Measurements from ENCODE around the gene KLF11. TPM values are rescaled to one million over a fixed set of nuclear protein-coding genes. Genes with fewer than 3 reads are reported as not detected.

Gene KLF11
- total and polyA plus RNA-seq, 9 of the 15 experiments (the other 6 are each of a cell fraction or from before 2014, with no cell fraction given), result 2.1 to 13.4 (median 6.5) TPM

DNA sequence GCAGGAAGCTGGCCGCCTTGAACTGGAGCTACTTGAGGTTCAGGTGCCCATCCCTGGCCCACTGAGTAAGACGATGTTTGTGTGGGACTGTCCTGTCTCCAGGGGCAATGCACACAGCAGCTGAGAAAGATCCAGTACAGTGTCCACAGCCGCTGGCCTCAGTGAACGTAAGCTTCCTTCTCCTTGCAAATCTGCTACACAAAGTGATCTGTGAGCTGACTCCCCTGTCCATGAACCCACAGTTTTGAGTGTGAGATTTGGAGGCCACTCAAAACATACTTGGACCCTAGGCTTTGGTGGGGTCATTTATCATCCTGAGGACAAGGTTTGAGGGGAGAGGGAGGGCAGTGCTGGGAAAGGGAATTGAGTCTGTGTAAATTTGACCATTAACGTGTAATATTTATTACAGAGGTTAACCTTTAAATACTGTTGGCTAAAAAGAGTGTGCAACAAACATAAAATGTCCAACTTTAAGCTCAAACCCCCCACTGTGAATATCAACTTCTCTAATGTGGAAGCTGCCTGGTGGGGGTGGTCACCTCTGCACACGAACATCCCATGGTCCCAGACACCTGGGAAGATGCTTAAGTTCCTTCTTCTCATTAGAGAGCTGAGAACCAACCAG is 41.8 kb downstream of the KLF11 start:
- Histone ChIP-seq H3K27me3 (ENCODE audit: control insufficient read depth in 2 of 2, insufficient read depth in 2 of 2, low read length in 2 of 2) (peaks cover 30 to 37% of the 10 kb centered on the region in 2 experiments), H3K79me2 (ENCODE audit: control insufficient read depth, insufficient read depth, low read length) (no peaks in the 10 kb centered on the region), H3K9me3 (replicated peaks; ENCODE audit: control insufficient read depth, insufficient read depth, low read depth, low read length) (no peaks in the 10 kb centered on the region), H3K9me1 (ENCODE audit: control insufficient read depth, insufficient read depth, low read length) (no peaks in the 10 kb centered on the region), H3K27ac (ENCODE audit: extremely low read depth, low read depth, low read length) (no peak overlapping the region), H2AFZ (ENCODE audit: low read depth, low read length) (no peak overlapping the region), H3K4me2 (ENCODE audit: insufficient read depth, low read length) (no peak overlapping the region), H4K20me1 (replicated peaks; ENCODE audit: control insufficient read depth, insufficient read depth, low read length) (no peaks in the 10 kb centered on the region), H3K4me3 (no peak overlapping the region), H3K36me3 (ENCODE audit: control insufficient read depth, insufficient read depth, low read length) (no peaks in the 10 kb centered on the region), H3K4me1 (replicated peaks in 1 of 2; ENCODE audit: control insufficient read depth in 2 of 2, insufficient read depth in 2 of 2, low read length in 2 of 2) (peaks cover 0 to 7% of the 10 kb centered on the region in 2 experiments; a peak in 2 of 5 replicates), H3K9ac (ENCODE audit: insufficient read depth in 1 of 2, low read depth in 2 of 2, low read length in 2 of 2) (peak overlapping the region in 1 of 2 experiments; percentile 46; a peak in 1 of 4 replicates)
- no peak for TF ChIP-seq PRMT5 (CRISPR knock-in tag; IDR thresholded peaks at IDR 0.05)
- TF ChIP-seq MCM5 (IDR thresholded peaks at IDR 0.05; ENCODE audit: low read depth), result no peak
- TF ChIP-seq, protein P1, sequence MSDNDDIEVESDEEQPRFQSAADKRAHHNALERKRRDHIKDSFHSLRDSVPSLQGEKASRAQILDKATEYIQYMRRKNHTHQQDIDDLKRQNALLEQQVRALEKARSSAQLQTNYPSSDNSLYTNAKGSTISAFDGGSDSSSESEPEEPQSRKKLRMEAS (CRISPR knock-in tag; IDR thresholded peaks at IDR 0.05), result no peak
- TF ChIP-seq, protein P2, sequence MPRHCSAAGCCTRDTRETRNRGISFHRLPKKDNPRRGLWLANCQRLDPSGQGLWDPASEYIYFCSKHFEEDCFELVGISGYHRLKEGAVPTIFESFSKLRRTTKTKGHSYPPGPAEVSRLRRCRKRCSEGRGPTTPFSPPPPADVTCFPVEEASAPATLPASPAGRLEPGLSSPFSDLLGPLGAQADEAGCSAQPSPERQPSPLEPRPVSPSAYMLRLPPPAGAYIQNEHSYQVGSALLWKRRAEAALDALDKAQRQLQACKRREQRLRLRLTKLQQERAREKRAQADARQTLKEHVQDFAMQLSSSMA (CRISPR knock-in tag; IDR thresholded peaks at IDR 0.05), result no peak
- TF ChIP-seq, protein P3, sequence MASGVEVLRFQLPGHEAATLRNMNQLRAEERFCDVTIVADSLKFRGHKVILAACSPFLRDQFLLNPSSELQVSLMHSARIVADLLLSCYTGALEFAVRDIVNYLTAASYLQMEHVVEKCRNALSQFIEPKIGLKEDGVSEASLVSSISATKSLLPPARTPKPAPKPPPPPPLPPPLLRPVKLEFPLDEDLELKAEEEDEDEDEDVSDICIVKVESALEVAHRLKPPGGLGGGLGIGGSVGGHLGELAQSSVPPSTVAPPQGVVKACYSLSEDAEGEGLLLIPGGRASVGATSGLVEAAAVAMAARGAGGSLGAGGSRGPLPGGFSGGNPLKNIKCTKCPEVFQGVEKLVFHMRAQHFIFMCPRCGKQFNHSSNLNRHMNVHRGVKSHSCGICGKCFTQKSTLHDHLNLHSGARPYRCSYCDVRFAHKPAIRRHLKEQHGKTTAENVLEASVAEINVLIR (CRISPR knock-in tag; IDR thresholded peaks at IDR 0.05), result no peak
- no peak for TF ChIP-seq ERF (CRISPR knock-in tag; IDR thresholded peaks at IDR 0.05)
- TF ChIP-seq CSDE1 (IDR thresholded peaks at IDR 0.05), result no peak
- no peak for TF ChIP-seq NCOA2 (IDR thresholded peaks at IDR 0.05; ENCODE audit: partially characterized antibody in 2 of 2)
- no peak for TF ChIP-seq MTA2 (IDR thresholded peaks at IDR 0.05; ENCODE audit: low read depth)
- no peak for TF ChIP-seq KDM1A (IDR thresholded peaks at IDR 0.05)
- no peak for TF ChIP-seq ZNF561 (CRISPR knock-in tag; conservative IDR thresholded peaks at IDR 0.05)
- no peak for TF ChIP-seq ZBTB17 (CRISPR knock-in tag; IDR thresholded peaks at IDR 0.05)
- TF ChIP-seq POLR2AphosphoS5 (IDR thresholded peaks at IDR 0.05; ENCODE audit: control insufficient read depth, insufficient read depth, low read depth, low read length), result no peak
- in situ Hi-C loops (cut with MboI), result no loop called here
- ChIA-PET POLR2A (interaction anchor here (0.6 to 1.4 kb wide), 8 partner anchors 9 to 147 kb away, joined by 3 to 4 read pairs (median 3); no protein-coding TSS in a partner anchor), CTCF (ENCODE audit: low intra/inter-chr PET ratio) (no interaction called here)
- FAIRE-seq (no peak), ATAC-seq (no peak), DNase-seq (ENCODE audit: extremely low read depth in 1 of 4, low spot score in 3 of 4) (no peak)
- no TSS peak for BruUV-seq (replicated peaks)
- intact Hi-C loops (cut with micrococcal nuclease), result no loop called here
- WGBS (ENCODE audit: insufficient coverage, low coverage, missing lambda C conversion rate), result 4% methylated on average over 5 of the region's 6 CpGs
